AG08396 (cell line): ENCODE measurements around the gene FUT3.
"Not testable (repeated sequence)": the region's sequence is repeated elsewhere in the genome, so short reads cannot be mapped to it uniquely, and the experiment has no call there.

Experiments
- DNase-seq: peaks from one replicate; pipeline ENCODE4 v3.0.0; 2012; ENCODE audit warnings: low spot score, mixed read lengths

FUT3 gene

DNA sequence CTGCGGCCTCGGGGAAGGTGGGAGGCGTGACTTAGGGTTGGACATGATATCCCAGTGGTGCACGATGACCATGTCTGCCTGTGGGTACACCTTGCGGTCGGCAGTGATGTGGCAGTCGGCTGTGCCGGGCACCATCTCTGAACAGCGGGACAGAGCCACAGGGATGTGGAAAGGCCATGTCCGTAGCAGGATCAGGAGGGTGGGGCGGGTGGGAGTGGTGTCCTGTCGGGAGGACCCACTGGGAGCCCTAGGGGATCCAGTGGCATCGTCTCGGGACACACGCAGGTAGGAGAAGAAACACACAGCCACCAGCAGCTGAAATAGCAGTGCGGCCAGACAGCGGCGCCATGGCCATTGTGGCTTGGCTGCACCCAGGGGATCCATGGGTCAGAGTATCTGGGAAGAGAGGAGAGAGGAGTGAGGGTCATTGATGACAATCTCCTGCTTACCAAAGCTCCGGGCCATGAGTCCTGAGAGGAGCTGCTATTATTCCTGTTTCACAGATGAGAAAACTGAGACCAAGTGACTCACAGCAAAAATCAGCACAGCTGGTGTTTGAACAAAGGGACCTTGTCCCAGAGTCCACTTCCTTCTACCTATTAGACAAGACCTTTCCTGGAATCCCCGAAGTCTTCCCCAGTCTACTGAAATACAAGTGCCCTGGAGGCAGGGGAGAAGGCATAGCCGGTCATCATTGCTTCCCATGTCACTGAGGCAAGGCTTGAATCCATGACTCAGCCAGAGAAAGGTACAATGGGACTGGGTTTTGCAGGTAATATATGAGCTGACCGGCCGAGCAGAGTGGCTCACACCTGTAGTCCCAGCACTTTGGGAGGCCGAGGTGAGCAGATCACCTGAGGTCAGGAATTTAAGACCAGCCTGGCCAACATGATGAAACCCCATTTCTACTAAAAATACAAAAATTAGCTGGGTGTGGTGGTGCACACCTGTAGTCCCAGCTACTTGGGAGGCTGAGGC, 6.5 kb downstream of the FUT3 start:
- no peak for DNase-seq

DNA sequence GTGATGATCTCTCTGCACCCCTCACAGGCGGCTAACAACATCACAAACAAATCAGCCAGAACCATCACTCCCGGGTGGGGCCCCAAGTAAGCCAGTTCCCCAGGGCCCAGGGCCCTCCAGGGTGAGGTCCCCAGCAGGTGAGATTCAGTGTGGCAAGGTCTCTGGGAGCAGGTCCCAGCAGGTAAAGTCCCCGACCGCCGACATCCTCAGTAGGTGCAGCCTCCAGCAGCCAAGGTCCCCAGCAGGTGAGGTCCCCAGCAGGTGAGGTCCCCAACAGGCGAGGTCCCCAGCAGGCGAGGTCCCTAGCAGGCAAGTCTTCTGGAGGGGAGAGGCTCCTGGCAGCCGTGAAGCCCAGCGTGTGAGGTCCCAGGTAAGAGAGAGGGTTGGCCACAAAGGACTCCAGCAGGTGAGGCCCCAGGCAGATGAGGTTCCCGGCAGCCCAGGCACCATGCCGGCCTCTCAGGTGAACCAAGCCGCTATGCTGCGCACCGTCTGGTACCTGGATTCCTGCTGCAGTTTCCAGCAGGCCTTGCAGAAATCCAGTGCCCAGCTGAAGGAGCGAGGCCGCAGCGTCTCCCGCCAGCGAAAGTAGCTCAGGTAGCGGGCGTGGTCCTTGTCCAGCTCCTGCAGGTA, 7.8 kb downstream of the FUT3 start:
- no peak for DNase-seq

DNA sequence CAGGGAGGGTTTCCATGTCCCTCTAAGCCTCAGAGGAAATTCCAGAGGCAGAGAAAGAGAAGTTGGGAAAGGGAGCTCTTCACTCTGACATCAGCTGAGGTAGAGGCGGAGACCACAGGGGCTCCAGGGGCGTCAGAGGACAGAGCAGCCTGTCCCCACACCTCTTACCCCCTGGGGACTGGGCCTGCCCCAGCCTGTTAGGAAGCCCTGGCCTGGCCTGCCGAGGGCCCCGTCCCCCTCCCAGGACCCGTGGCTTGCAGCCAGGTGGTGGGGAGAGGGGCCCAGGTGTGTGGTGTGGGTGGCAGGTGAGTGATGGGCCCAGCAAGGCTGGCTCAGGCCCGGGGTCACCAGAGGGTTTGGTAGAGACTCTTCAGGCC, 9.5 kb downstream of the FUT3 start:
- DNase-seq: not testable (repeated sequence)

DNA sequence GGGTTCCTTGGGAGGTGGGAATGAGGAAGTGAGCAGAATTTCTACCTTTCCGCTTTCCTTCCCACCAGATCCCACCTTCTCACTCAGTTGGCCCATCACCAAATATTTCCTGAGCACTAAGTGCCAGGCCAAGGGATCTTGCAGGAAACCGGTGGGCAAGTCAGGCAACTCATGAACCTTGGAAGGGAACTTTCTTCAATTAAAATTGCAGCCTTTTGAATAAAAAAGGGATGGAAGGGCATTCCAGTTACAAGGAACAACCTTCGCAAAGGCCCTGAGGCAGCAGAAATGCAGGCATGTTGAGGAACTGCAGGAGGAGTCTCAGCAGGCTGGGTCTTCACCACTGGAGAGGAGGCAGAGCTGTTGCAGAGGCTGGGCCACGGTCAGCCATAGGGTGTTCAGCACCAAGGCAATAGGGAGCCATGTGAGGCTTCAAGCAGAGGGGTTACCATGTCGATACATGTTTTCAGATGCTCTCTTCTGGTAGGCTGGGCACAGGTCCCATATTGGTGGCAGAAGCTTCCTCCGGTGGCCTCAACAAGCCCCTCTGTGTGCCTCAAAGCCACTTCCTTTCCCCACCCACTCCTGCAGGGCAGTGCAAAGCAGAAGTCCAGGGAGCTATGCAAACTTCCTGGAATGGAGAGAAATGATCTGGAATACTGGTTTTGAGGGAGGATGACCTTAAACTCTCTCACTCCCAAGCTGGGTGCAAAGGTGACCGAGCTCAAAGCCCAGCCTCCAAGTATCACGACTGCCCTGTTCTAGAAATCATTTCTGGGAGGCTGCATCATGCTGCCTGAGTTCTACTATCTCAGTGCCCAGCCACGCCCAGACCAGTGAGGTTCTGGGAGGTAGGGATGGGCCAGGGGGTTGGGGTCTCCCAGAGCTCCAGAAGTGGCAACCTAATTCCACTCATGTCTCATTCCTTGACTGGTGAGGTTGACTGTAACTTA, 11.9 kb downstream of the FUT3 start, which contains the start of gene FUT6:
Gene FUT6, minus strand, starts transcription at position 638 of the 953 bp plus-strand sequence. CDS start 7,135 bp downstream, outside the sequence.
- no peak for DNase-seq

DNA sequence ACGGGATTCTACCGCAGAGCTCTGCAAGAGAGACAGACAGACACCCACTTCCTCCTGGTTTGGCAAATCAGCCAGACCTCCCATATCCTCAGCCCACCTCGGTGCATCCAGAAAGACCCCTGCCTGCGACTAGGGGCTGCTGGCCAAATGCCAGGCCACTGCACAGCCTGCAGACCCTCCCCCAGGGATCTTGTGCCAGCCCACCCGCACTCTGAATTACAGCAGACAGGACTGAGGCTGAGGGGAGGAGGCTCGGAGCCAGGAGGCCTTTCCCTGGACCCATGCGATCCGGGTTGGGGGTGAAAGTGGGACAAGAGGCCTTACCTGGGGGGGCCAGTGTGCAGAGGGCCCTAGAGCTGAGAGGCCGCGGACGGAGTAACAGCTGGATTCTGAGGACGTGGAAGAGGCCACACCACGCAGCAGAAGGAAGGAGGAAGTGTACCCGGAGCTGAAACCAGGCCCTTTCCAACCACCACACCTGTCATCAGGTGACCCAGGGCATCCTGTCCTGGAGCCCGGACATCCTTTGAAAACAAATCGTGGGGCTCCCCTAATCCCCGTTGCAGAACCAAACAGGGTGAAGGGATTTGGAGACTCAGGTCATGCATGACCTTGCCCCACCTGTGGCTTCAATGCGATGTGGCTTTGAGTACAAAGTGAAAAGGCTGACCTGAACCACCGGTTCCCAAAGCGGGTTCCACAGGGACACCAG, 12.7 kb downstream of the FUT3 start:
- DNase-seq: no peak

DNA sequence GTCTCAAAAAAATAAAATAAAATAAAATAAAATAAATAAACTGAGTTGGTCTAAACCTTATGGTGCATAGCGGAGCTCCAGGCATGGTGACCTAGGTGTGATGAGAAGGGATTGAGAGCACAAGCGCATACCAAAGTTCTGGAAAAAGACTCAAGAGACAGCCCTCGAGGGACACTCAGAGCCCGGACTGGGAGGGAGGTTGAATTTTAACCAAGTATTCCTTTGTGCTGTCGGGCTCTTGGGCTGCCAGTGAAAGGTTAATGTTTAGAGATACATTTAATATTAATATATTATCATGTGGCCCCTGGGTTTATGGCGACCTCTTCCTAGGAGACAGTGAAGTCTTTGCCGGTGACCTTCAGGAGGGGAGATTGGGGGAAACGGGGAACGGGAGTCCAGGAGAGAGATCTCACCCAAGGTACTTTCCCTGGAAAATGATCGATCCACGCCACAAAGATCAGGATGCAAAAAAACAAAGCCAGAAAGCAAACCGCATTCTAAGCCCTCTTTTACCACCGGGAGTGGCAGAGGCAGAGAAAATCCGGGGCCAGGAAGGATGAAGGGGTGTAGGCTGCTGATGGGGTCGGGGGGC, 13.4 kb downstream of the FUT3 start:
- DNase-seq: no peak

DNA sequence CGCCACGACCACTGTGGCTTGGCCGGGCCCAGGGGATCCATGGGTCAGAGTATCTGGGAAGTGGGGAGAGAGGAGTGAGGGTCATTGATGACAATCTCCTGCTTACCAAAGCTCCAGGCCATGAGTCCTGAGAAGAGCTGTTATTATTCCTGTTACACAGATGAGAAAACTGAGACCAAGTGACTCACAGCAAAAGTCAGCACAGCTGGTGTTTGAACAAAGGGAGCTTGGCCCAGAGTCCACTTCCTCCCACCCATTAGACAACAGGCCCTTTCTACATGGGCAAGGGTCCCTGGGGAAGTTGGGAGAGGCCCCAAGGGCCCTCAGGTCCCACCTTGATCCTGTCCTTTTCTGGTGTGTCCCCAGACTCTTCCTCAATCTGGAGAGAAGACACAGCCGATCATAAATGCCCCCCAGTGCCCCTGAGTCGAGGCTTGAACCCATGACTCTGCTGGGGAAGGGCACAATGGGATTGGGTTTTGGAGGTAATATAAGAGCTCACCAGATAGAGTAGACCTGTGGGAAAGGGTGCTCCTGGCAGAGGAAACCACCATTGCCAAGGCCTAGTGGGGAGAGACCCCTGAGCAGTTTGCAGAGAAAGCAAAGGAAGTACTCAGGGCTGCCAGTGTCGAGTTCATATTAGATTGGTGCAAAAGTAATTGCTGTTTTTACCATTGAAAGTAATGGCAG, 18.6 kb downstream of the FUT3 start:
- no peak for DNase-seq

DNA sequence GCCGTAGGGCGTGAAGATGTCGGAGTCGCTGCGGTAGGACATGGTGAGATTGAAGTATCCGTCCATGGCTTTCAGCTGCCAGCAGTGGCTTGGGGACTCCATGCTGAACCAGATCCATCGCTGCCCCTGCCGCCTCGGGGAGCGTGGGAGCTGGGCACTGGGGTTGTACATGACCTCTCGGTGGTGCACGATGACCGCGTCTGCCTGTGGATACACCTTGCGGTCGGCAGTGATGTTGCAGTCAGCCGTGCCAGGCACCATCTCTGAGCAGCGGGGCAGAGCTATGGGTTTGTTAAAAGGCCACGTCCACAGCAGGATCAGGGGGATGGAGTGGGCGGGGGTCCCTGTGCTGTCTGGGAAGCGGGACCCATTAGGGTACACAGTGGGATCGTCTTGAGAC, 19.2 kb downstream of the FUT3 start:
- no peak for DNase-seq

DNA sequence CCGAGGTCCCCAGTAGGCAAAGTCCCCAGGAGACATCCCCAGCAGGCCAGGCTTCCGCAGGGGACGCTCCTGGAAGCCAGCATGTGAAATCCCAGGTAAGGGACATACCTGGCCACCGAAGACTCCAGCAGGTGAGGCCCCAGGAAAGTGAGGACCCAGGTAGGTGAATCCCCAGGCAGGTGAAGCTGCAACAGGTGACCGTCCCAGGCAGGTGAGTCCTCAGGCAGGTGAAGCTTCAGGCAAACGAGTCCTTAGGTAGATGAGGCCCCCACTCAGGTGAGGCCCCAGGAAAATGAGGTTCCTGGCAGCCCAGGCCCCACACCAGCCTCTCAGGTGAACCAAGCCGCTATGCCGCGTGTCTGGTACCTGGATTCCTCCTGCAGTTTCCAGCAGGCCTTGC, 20.1 kb downstream of the FUT3 start:
- DNase-seq: no peak

DNA sequence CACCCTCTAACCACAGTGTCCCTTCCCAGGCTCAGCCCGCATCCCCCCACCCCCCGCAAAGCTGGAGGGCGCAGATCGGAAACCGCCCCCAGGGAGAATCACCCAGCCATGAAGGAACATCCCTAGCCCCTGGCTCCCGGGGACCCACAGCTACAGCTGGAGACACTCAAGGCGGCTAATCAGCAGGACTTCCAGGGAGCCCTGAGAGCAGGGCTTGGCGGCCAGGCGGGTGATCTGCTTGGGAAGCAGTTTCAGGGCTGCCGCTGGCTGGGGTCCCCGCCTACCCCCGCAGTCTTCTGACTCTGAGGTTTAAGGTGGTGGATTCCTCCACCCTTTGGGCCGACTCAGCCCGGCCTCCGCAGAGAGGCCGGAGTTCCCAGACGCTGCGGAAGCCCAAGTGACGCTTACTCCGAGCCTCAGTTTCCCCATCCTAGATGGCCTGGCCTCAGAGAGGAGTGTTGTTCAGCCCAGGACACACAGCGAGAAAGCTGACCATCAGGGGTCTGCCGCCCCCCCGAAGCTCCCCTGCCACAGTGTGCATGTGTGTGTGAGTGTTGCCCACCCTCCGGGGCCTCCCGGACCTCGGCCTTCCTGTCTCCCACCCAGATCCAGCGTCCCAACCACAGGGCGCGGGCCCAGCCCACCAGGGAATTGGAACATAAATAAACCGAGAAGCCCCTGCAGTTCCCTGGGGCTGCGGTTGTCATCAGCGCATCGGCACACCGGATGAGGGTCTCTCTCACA, 21.5 kb downstream of the FUT3 start:
- no peak for DNase-seq

DNA sequence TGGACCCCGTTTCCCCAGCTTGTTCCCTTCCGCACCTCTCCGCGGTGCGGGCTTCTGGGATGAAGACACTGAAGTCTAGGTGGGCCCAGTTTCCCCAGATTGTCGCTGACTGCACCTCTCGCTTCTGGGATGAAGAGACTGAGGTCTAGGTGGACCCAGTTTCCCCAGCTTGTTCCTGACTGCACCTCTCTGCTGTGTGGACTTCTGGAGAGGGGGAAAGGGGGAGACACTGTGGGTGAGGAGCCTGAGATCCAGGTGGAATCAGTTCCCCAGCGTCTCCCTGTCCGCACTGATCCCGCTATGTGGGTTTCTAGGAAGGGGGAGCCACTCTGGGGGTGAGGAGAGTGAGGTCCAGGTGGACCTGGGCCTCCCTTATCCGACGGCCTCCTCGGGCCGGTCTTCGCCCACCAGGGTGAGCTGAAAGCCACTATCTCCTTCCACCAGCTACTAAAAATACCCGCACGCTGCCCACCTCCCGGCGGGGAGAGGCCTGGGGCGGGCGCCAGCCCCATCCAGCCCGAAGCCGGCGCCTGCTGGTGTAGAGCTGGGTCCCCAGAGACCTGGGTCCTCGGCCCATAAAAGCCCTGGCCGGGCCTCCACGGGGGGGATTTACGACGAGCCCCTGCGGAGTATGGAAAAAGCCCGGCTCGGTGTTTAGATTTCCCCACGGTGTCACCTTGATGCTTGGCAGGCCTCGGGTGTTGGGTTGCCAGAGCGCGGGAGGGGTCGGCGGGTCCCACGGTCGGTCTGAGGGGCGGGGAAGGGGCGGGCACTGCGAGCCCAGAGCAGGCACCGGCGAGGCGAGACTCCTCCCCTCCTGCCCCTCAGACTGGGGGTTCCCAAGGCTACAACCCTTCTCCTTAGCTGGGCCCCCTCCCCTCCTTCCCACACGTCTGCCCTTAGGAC, 22.3 kb downstream of the FUT3 start:
- no peak for DNase-seq

DNA sequence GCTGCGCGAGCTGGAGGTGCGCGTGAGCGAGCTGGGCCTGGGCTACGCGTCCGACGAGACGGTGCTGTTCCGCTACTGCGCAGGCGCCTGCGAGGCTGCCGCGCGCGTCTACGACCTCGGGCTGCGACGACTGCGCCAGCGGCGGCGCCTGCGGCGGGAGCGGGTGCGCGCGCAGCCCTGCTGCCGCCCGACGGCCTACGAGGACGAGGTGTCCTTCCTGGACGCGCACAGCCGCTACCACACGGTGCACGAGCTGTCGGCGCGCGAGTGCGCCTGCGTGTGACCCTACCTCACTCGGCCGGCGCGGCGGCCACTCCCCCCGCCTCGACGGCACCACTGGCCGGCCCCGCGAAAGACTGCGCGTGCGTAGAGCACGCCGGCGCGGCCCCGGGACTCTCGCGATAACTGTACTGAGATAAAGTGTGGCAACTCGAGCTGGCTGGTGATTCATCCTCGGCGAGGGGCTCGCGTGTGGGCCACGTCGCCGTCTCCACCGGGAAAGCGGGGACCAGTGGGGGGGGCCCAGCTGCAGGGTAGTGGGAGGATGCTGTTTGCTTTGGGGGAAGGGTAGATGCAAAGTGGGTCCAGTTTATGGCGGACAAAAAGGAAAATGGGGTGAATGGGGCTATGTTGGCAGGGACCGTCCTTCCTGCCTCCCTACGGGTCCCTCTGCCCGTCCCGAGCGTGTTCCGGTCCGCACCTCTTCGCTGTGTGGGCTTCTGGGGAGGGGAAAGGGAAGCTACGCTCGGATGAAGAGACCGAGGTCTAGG, 23.2 kb downstream of the FUT3 start:
- peak; percentile 91 for DNase-seq

DNA sequence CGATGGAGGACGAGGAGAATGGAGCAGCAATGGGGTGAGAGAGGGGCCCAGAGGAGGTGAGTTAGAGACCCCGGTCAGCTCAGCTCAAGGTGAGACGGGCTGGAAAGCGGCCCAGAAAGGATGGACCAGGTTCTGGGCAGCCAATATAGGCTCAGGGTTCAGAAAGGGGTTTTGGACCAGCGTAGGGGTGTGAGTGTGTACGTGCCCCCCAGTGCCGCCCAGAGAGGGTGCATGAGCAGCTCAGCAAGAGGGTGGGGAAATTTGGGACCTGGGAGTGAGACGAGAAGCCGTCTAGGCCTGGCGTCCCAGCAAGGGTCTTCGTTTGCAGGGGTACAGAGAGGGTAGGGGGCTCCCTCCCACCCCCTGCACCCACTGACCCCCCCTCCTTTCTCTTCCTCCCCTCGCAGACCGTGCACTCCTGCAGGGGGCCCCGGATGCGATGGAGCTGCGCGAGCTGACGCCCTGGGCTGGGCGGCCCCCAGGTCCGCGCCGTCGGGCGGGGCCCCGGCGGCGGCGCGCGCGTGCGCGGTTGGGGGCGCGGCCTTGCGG, 23.8 kb downstream of the FUT3 start:
- DNase-seq: no peak

DNA sequence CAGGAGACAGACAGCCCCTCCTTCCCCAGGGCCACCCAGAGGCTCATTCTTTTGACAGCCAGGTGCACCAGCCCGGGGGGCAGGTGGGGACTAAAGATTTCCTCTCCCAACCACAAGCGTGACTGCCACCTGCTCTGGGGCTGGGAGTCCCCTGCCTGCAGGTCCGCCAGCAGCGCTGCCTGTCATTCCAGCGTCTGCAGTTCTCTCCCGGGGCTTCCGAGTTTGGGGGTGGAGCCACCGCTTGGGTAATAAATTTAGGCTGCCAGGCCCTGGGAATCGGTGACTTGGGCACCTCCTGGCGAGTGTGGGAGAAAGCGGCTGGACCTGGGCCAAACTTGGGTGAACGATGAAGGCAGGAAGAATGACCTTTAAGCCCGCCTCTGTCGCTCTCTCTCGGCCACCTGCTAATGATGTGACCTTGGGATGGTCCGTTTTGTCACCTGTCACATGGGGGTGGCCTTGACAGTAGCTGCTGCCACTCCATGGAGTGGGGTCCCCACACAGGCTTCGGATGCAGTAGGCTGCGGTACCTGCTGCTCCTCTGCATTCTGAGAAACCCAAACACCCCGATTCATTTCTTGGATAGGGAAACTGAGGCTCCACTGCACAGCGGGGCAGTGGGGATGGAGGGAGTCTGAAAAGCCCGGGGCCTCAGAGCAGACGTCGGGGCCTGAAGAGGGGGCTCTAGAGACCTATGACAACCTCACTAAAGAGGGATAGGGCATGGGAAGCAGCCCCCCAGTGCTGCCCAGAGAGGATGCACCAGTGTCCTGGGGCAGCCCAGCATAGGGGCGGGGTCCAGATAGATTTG, 24.5 kb downstream of the FUT3 start:
- DNase-seq: peak; percentile 59

DNA sequence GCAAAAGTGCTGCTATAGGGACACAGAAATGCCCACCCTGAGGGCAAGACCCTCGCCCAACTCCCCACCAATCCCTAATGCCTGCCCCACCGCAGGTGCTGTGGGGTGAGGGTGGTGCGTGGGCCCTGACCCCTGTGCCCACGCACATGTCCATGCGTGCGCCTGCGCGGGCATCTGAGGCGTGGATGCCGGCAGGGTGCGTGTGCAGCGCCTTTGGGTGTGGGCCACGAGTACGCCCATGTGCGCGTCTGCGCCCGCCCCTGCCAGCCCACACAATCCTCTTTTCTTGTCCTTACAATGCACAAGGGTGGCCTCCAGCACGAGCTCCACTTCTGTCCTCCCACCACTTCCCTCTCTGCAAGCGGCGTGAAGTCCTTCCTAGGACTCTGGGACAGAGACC, 26.1 kb downstream of the FUT3 start:
- DNase-seq: no peak

DNA sequence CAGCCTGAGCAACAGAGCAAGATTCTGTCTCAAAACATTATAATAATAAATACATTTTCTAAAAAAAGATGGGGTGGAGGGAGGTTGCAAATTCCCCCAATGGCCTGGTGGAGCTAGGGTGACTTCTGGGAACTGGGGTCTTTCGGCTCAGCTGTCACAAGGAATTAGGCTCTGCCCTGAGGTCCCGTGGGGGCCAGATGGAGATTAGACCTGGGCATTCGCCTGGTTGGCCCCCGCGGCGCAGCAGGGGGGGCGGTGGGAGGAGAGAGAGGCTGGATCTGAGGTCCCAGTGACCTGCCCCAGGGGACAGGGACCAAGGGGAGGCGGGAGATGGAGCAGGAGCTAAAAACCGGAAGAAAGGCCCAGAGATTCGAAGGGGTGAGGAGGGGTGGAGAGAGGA, 26.5 kb downstream of the FUT3 start:
- no peak for DNase-seq
